GM12878 (cell line): ENCODE measurements around the gene NDUFB2. TPM values are rescaled to one million over a fixed set of nuclear protein-coding genes. Genes with fewer than 3 reads are reported as not detected.
"Not testable (repeated sequence)": the region's sequence is repeated elsewhere in the genome, so short reads cannot be mapped to it uniquely, and the experiment has no call there.

Source experiments
- ATAC-seq: fragments of 200-7000 bp; cut with Tn5 transposase; 3 replicates; pipeline ENCODE4 v1.9.1; 2020; ENCODE audit warnings: mild to moderate bottlenecking, moderate library complexity
- BruUV-seq: library from RNA; stranded (reverse); fragments of 400-500 nt; replicated peaks from 2 replicates; lab custom pipeline; 2021; lab: Mats Ljungman, UMichigan
- CTCF ChIA-PET: fragments of 300-600 bp; sonication (Branson Sonifier 250); formaldehyde crosslinking; extraction: SDS; loops from one replicate; lab custom pipeline; 2021; ENCODE audit warnings: inconsistent platforms; lab: Yijun Ruan, JAX
- POLR2A ChIA-PET: fragments of 350-600 bp; formaldehyde crosslinking; extraction: SDS; loops from one replicate; lab custom pipeline; 2021; ENCODE audit warnings: inconsistent platforms; lab: Charles Lee
- RAD21 ChIA-PET: fragments of 300-600 bp; sonication (Branson Sonifier 250); formaldehyde crosslinking; loops from one replicate; lab custom pipeline; 2023; ENCODE audit warnings: antibody characterized with exemption; ENCODE audit not compliant: unreplicated experiment; lab: Charles Lee
- SMC1A ChIA-PET: fragments of 300-600 bp; sonication (Branson Sonifier 250); formaldehyde crosslinking; loops from one replicate; lab custom pipeline; 2023; ENCODE audit not compliant: unreplicated experiment, uncharacterized antibody; lab: Charles Lee
- DNase-seq: peaks from one replicate; pipeline ENCODE4 v3.0.0-alpha.2; 2011; ENCODE audit warnings: low read depth, low spot score
- FAIRE-seq: peaks from 3 replicates; lab custom pipeline; 2011; peaks lifted over from hg19 to GRCh38; lab: Jason Lieb, UNC
- H2AFZ ChIP-seq: 2 replicates; pipeline ENCODE4 v1.6.0; 2011; ENCODE audit warnings: low read depth, low read length, control low read depth; ENCODE audit not compliant: control insufficient read depth
- H3K27ac ChIP-seq: 2 replicates; pipeline ENCODE4 v1.5.1; 2011; ENCODE audit warnings: control low read depth; ENCODE audit not compliant: control insufficient read depth, insufficient read depth
- H3K27me3 ChIP-seq, 2 experiments: replicated peaks in 1 of 2; 2 replicates each; pipeline versions ENCODE4 v1.6.0 to v1.6.1; 2011; ENCODE audit warnings: low read length in 1 of 2; ENCODE audit not compliant: control insufficient read depth in 2 of 2, insufficient read depth in 2 of 2
- H3K36me3 ChIP-seq, 2 experiments: 2 replicates each; pipeline ENCODE4 v1.5.1; 2011; ENCODE audit warnings: low read length in 1 of 2; ENCODE audit not compliant: control insufficient read depth in 2 of 2, insufficient read depth in 2 of 2
- H3K4me1 ChIP-seq: 2 replicates; pipeline ENCODE4 v1.6.1; 2011; ENCODE audit warnings: mild to moderate bottlenecking, low read length, moderate library complexity, mixed read lengths; ENCODE audit not compliant: control insufficient read depth, insufficient read depth
- H3K4me2 ChIP-seq: 2 replicates; pipeline ENCODE4 v1.6.0; 2011; ENCODE audit warnings: control low read depth; ENCODE audit not compliant: control insufficient read depth, insufficient read depth
- H3K4me3 ChIP-seq: fragments of 200-600 bp; sonication (generic); 2 replicates; pipeline ENCODE4 v1.5.1; 2016
- H3K79me2 ChIP-seq: 2 replicates; pipeline ENCODE4 v1.6.0; 2011; ENCODE audit warnings: low read length; ENCODE audit not compliant: control insufficient read depth, insufficient read depth
- H3K9ac ChIP-seq: 2 replicates; pipeline ENCODE4 v1.8.0; 2011; ENCODE audit warnings: low read length, control low read depth, mixed read lengths; ENCODE audit not compliant: control insufficient read depth, insufficient read depth
- H3K9me3 ChIP-seq: replicated peaks from 3 replicates; pipeline ENCODE4 v1.5.1; 2011; ENCODE audit warnings: mild to moderate bottlenecking, low read length; ENCODE audit not compliant: control insufficient read depth, insufficient read depth
- H4K20me1 ChIP-seq: 2 replicates; pipeline ENCODE4 v1.6.0; 2011; ENCODE audit not compliant: control insufficient read depth, insufficient read depth
- BHLHE40 ChIP-seq, 2 experiments: fragments of 450-650 bp in 1 of 2; IDR thresholded peaks; 2 replicates each; pipeline ENCODE4 v1.6.1; 2011 to 2017; ENCODE audit warnings: low read depth in 2 of 2, borderline replicate concordance in 1 of 2, improper control_type of control experiment in 1 of 2, low read length in 1 of 2, mild to moderate bottlenecking in 1 of 2
- DPF2 ChIP-seq: fragments of 450-650 bp; IDR thresholded peaks from 2 replicates; pipeline ENCODE4 v1.6.1; 2017; ENCODE audit warnings: mild to moderate bottlenecking
- MTA2 ChIP-seq: fragments of 450-650 bp; IDR thresholded peaks from 2 replicates; pipeline ENCODE4 v1.6.1; 2016; ENCODE audit warnings: low read depth, mild to moderate bottlenecking, moderate library complexity
- PBX3 ChIP-seq: IDR thresholded peaks from 2 replicates; pipeline ENCODE4 v1.6.1; 2011; ENCODE audit warnings: mild to moderate bottlenecking, low read depth, low read length, moderate library complexity; ENCODE audit not compliant: insufficient replicate concordance
- RCOR1 ChIP-seq: conservative IDR thresholded peaks from 2 replicates; pipeline ENCODE4 v1.6.1; 2012; ENCODE audit warnings: low read depth, low read length, improper control_type of control experiment
- WGBS: methylation state at CpG from one replicate; pipeline ENCODE4 v1.1.6; 2016; ENCODE audit warnings: low lambda C conversion rate; ENCODE audit not compliant: insufficient replicate concordance, insufficient coverage; ENCODE audit errors: missing lambda C conversion rate; 5-methylcytosine and 5-hydroxymethylcytosine counted together
- in situ Hi-C: fragments of 300-500 bp; cut with MboI; formaldehyde crosslinking; loops from 9 replicates; pipeline ENCODE4 v1.14.3; 2018; ENCODE audit warnings: mixed read lengths
- intact Hi-C: fragments of 100-400 bp; cut with micrococcal nuclease; formaldehyde crosslinking; loops from one replicate; pipeline ENCODE4 v1.14.2; 2022; ENCODE audit not compliant: unreplicated experiment
- polyA plus RNA-seq, 11 experiments: library from polyadenylated mRNA; depleted of rRNA in 4 of 11; unstranded in 6 of 11; stranded (reverse) in 5 of 11; fragments of >200 nt; fragmentation: Nextera tagmentation in 4 of 11; fragmentation: Illumina TruSeq in 1 of 11; extraction: Ambion mirVana in 4 of 11; extraction: Trizol in 1 of 11; gene quantifications; 1 replicate in 1 of 11; 2 replicates in 10 of 11; pipeline versions ENCODE4 v1.2.1 to v1.2.3, GENCODE V29; 2011 to 2016; ENCODE audit warnings: inconsistent platforms in 2 of 11, missing spikeins in 2 of 11, low read depth in 1 of 11
- total RNA-seq, 4 experiments: library from RNA; depleted of rRNA in 3 of 4; stranded (reverse); fragments of >200 nt in 3 of 4; fragmentation: Illumina TruSeq in 1 of 4; extraction: Trizol in 1 of 4; gene quantifications; 2 replicates each; pipeline versions ENCODE4 v1.2.1 to v1.2.3, GENCODE V29; 2013 to 2021

NDUFB2 gene
- total and polyA plus RNA-seq, 10 of the 15 experiments (the other 5 are each of a cell fraction or from before 2014, with no cell fraction given), result 109 to 1,236 (median 323) TPM

GRCh38 chr7:140669352-140669751 lies 27.2 kb upstream of the NDUFB2 start:
- H3K4me2 ChIP-seq, result no peak overlapping the region
- no peak overlapping the region for H3K9ac ChIP-seq
- no peaks in the 10 kb centered on the region for H3K36me3 ChIP-seq
- ChIA-PET SMC1A (interaction anchor here (0.7 to 1.3 kb wide), 5 partner anchors 9 to 346 kb away, joined by 3 to 6 read pairs (median 3); partner anchors contain the start of gene MRPS33), POLR2A (interaction anchor here (0.6 kb wide), 1 partner anchor 17 kb away, joined by 6 read pairs; no protein-coding TSS in a partner anchor), CTCF (interaction anchor here (2.4 kb wide), 1 partner anchor 9 kb away, joined by 12 read pairs; no protein-coding TSS in a partner anchor), RAD21 (interaction anchor here (1.2 kb wide), 1 partner anchor 9 kb away, joined by 5 read pairs; no protein-coding TSS in a partner anchor)
- H2AFZ ChIP-seq, result no peak overlapping the region
- H3K9me3 ChIP-seq, result no peaks in the 10 kb centered on the region
- H3K79me2 ChIP-seq, result no peaks in the 10 kb centered on the region; the same call in 1 of the 2 replicates
- no peak for DNase-seq
- H3K4me1 ChIP-seq, result peaks cover 17% of the 10 kb centered on the region
- FAIRE-seq, result no peak
- no peaks in the 10 kb centered on the region for H3K27me3 ChIP-seq
- H3K4me3 ChIP-seq, result no peak overlapping the region
- H4K20me1 ChIP-seq, result no peaks in the 10 kb centered on the region
- no peak overlapping the region for H3K27ac ChIP-seq
- 81% methylated on average over 3 of the region's 3 CpGs for WGBS
- intact Hi-C loops, result no loop called here
- no peak for ATAC-seq
- no peak for TF ChIP-seq PBX3
- no peak for TF ChIP-seq BHLHE40 (IDR thresholded peaks at IDR 0.05; ENCODE audit: borderline replicate concordance in 1 of 2, low read depth in 2 of 2, low read length in 1 of 2)
- TF ChIP-seq MTA2, result no peak
- no peak for TF ChIP-seq RCOR1
- TF ChIP-seq DPF2, result no peak
- no TSS peak for BruUV-seq
- in situ Hi-C loops, result no loop called here

GRCh38 chr7:140669862-140670261 lies 26.6 kb upstream of the NDUFB2 start:
- RAD21 ChIA-PET, POLR2A ChIA-PET, H3K4me2 ChIP-seq, intact Hi-C loops, H2AFZ ChIP-seq, H3K36me3 ChIP-seq, H3K27me3 ChIP-seq, H3K9me3 ChIP-seq, H4K20me1 ChIP-seq, H3K4me3 ChIP-seq, BruUV-seq, H3K27ac ChIP-seq, ATAC-seq, H3K9ac ChIP-seq, DNase-seq, FAIRE-seq, H3K79me2 ChIP-seq: not testable (repeated sequence)
- in situ Hi-C loops, result loop anchor here (10.0 kb wide), 1 partner anchor 345 kb away; the partner anchor contains the start of gene MRPS33
- 66% methylated on average over 10 of the region's 10 CpGs for WGBS
- CTCF ChIA-PET, result interaction anchor here (1.3 to 2.4 kb wide), 2 partner anchors 10 to 346 kb away, joined by 4 to 12 read pairs; partner anchors contain the start of gene MRPS33
- H3K4me1 ChIP-seq, result peaks cover 22% of the 10 kb centered on the region
- SMC1A ChIA-PET, result interaction anchor here (0.7 to 1.3 kb wide), 3 partner anchors 9 to 344 kb away, joined by 3 to 6 read pairs (median 4); no protein-coding TSS in a partner anchor
